ENCODE results near the gene NINL.

NINL gene

GRCh38 chr20:25510202-25510601 lies 75.1 kb downstream of the NINL start:
- no peak for DNase-seq (ENCODE audit: low read depth)
- H3K4me3 ChIP-seq (ENCODE audit: low read depth, low read length) = no peak overlapping the region
- TF ChIP-seq MYC (IDR thresholded peaks at IDR 0.05; ENCODE audit: low read depth, low read length) (no peak), MAX (IDR thresholded peaks at IDR 0.05; ENCODE audit: low read depth, low read length) (no peak), POLR2A (IDR thresholded peaks at IDR 0.05; ENCODE audit: extremely low read depth, insufficient read length) (no peak)
- TF ChIP-seq, protein P1, sequence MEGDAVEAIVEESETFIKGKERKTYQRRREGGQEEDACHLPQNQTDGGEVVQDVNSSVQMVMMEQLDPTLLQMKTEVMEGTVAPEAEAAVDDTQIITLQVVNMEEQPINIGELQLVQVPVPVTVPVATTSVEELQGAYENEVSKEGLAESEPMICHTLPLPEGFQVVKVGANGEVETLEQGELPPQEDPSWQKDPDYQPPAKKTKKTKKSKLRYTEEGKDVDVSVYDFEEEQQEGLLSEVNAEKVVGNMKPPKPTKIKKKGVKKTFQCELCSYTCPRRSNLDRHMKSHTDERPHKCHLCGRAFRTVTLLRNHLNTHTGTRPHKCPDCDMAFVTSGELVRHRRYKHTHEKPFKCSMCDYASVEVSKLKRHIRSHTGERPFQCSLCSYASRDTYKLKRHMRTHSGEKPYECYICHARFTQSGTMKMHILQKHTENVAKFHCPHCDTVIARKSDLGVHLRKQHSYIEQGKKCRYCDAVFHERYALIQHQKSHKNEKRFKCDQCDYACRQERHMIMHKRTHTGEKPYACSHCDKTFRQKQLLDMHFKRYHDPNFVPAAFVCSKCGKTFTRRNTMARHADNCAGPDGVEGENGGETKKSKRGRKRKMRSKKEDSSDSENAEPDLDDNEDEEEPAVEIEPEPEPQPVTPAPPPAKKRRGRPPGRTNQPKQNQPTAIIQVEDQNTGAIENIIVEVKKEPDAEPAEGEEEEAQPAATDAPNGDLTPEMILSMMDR (IDR thresholded peaks at IDR 0.05; ENCODE audit: low read depth, low read length) = no peak

- no peak for DNase-seq (ENCODE audit: low read depth)
- TF ChIP-seq, protein P1 (IDR thresholded peaks at IDR 0.05; ENCODE audit: low read depth, low read length) = no peak
- no peak for TF ChIP-seq POLR2A (IDR thresholded peaks at IDR 0.05; ENCODE audit: extremely low read depth, insufficient read length)
- no peak for TF ChIP-seq MYC (IDR thresholded peaks at IDR 0.05; ENCODE audit: low read depth, low read length)
- TF ChIP-seq MAX (IDR thresholded peaks at IDR 0.05; ENCODE audit: low read depth, low read length) = no peak
- H3K4me3 ChIP-seq (ENCODE audit: low read depth, low read length) = no peak overlapping the region
Measured at GRCh38 chr20:25509084-25509483, 76.2 kb downstream of the NINL start.

DNA sequence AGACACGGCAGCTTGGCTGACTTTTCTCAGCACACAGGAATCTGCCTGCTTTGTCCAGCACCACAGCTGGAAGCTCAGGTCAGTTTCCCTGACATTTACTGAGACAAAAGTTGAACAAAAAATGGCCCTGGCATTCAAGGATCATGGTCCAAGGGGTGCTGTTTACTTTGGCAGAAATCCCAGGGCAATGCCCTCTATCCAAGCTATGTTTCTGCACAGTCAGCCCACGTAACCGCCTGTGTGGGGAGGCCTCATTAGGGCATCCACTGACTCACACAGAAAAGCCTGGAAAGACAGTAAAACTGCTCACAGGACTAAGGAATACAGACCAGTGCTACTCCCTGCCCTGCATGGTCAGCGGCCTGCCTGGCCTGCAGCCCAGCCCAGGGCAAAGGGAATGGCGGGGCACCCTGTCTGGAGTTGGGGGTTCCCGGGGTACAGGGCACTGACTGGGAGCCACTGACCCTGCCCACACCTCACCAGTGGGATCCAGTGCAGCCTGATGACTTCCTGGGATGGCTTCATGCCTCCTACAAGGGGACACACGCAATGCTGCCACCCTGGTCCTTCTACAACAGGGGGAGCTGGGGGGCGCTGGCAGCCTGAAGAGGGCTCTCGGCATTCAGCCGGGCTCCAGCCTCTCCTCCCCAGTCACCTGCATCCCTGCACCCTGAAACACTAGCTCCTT lies 77.1 kb downstream of the NINL start:
- DNase-seq (ENCODE audit: low read depth) = no peak
- TF ChIP-seq, protein P1 (IDR thresholded peaks at IDR 0.05; ENCODE audit: low read depth, low read length) = no peak
- TF ChIP-seq MYC (IDR thresholded peaks at IDR 0.05; ENCODE audit: low read depth, low read length) (no peak), POLR2A (IDR thresholded peaks at IDR 0.05; ENCODE audit: extremely low read depth, insufficient read length) (no peak), MAX (IDR thresholded peaks at IDR 0.05; ENCODE audit: low read depth, low read length) (no peak)
- no peak overlapping the region for H3K4me3 ChIP-seq (ENCODE audit: low read depth, low read length)

DNA sequence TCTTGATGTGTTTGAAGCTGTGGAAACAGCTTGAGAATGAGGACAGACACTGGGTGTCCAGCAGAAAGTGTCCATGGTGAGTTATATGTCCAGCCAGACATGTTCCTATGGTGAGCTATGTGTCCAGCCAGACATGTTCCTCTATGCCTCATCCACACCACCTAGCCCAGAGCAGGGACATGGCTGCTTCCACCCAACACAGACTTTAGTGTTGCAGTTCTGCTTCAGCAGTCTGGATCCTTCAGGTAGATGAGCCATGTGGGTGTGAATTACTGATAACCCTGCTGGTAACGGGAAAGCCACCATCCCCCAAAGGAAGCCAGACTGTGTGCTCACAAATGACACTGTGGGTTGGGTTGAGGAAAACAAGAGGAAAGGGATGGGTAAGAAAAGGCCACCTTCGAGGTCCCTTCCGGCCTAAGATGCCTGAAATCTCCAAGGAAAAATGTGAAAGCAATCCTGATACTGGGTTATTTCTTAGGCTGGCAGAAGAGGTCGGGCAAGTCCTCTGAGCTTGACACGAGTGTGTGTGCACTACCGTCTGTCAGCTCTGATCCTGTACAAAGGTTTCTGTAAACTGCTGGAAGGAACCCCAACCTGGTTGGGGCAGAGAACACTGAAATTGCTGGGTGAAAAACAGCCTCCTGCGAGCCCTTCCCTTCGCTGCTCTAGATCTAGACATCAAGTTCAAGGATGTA lies 77.8 kb downstream of the NINL start:
- TF ChIP-seq, protein P1 (IDR thresholded peaks at IDR 0.05; ENCODE audit: low read depth, low read length) = no peak
- TF ChIP-seq POLR2A (IDR thresholded peaks at IDR 0.05; ENCODE audit: extremely low read depth, insufficient read length) (no peak), MYC (IDR thresholded peaks at IDR 0.05; ENCODE audit: low read depth, low read length) (no peak), MAX (IDR thresholded peaks at IDR 0.05; ENCODE audit: low read depth, low read length) (no peak)
- H3K4me3 ChIP-seq (ENCODE audit: low read depth, low read length) = no peak overlapping the region
- DNase-seq (ENCODE audit: low read depth) = no peak

- TF ChIP-seq MAX (IDR thresholded peaks at IDR 0.05; ENCODE audit: low read depth, low read length) (no peak), MYC (IDR thresholded peaks at IDR 0.05; ENCODE audit: low read depth, low read length) (no peak), POLR2A (IDR thresholded peaks at IDR 0.05; ENCODE audit: extremely low read depth, insufficient read length) (no peak)
- TF ChIP-seq, protein P1 (IDR thresholded peaks at IDR 0.05; ENCODE audit: low read depth, low read length) = no peak
- DNase-seq (ENCODE audit: low read depth) = no peak
- H3K4me3 ChIP-seq (ENCODE audit: low read depth, low read length) = no peak overlapping the region
Measured at GRCh38 chr20:25504366-25505135, 80.8 kb downstream of the NINL start.

Measured in NB4 (cell line).